Testis (tissue), 3 donors: ENCODE results near the gene POC1B. TPM values are rescaled to one million over a fixed set of nuclear protein-coding genes. Genes with fewer than 3 reads are reported as not detected.

Experiments
- DNase-seq: peaks from one replicate; pipeline ENCODE4 v3.0.0-alpha.2; 2019
- H3K27ac ChIP-seq, 2 donors: fragments of 200-600 bp; sonication (generic); one replicate each; pipeline ENCODE4 v1.5.1; 2019
- H3K27me3 ChIP-seq: fragments of 200-600 bp; sonication (generic); one replicate; pipeline ENCODE4 v1.5.1; 2019
- H3K36me3 ChIP-seq: fragments of 200-600 bp; sonication (generic); one replicate; pipeline ENCODE4 v1.5.1; 2017; ENCODE audit warnings: low read depth; ENCODE audit errors: missing control alignments
- H3K4me1 ChIP-seq: fragments of 200-600 bp; sonication (generic); one replicate; pipeline ENCODE4 v1.5.1; 2019
- H3K4me3 ChIP-seq, 2 donors: fragments of 200-600 bp; sonication (generic); one replicate each; pipeline ENCODE4 v1.5.1; 2017 to 2019
- H3K9me3 ChIP-seq: fragments of 200-600 bp; sonication (generic); one replicate; pipeline ENCODE4 v1.5.1; 2017
- POLR2A ChIP-seq: fragments of 450-650 bp; IDR thresholded peaks from one replicate; pipeline ENCODE4 v1.6.1; 2017; ENCODE audit warnings: antibody characterized with exemption, mild to moderate bottlenecking, moderate library complexity
- WGBS, 2 donors: methylation state at CpG; one replicate each; pipeline ENCODE4 v1.1.5; 2018; 5-methylcytosine and 5-hydroxymethylcytosine counted together
- intact Hi-C: fragments of 100-400 bp; cut with DNase I; formaldehyde crosslinking; loops from one replicate; pipeline ENCODE4 v1.15.1; 2023; ENCODE audit warnings: low total_unique reads
- polyA plus RNA-seq: library from polyadenylated mRNA; stranded (reverse); fragments of 350-450 nt; fragmentation: Illumina TruSeq; extraction: RNeasy Lipid Tissue Mini Kit (QIAGEN cat#74804); gene quantifications from one replicate; pipeline ENCODE4 v1.2.3, GENCODE V29; 2014; ENCODE audit warnings: low read depth, low replicate concordance; ENCODE audit not compliant: insufficient read depth
- total RNA-seq, 2 donors: library from RNA; depleted of rRNA; stranded (reverse); fragments of >200 nt; gene quantifications; one replicate each; pipeline ENCODE4 v1.2.3, GENCODE V29; 2016
- TF ChIP-seq, protein P1 (sequence below), 3 experiments: fragments of 450-650 bp in 2 of 3; fragments of 200-600 bp in 1 of 3; sonication (generic) in 1 of 3; IDR thresholded peaks; one replicate each; pipeline ENCODE4 v1.5.1; 2016 to 2019; ENCODE audit warnings: antibody characterized with exemption in 3 of 3, mild to moderate bottlenecking in 2 of 3, moderate library complexity in 1 of 3

POC1B gene
- total and polyA plus RNA-seq, 3 donors from 2014 or later = 16.8 to 30.2 (median 21.3) TPM

DNA sequence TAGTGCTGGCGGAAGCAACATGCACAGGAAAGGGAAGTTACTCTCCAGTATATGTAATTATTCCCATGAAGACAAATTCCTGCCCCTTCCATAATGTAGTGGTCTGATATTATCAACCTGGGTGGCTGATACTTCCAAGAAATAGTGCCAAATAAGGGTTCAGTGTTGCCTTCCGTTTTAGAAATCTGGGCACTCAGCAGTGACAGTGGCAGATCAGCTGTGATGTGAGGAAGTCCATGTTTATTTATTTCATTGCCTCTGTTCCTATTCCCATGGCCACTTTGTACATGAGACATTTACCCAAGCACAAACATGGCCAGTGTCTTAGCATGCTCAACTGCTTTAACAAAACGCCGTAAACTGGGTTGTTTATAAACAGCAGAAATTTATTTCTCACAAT is 20.3 kb upstream of the POC1B start:
- H3K4me1 ChIP-seq = peaks cover 15% of the 10 kb centered on the region
- H3K27ac ChIP-seq = no peak overlapping the region
- TF ChIP-seq, protein P1, sequence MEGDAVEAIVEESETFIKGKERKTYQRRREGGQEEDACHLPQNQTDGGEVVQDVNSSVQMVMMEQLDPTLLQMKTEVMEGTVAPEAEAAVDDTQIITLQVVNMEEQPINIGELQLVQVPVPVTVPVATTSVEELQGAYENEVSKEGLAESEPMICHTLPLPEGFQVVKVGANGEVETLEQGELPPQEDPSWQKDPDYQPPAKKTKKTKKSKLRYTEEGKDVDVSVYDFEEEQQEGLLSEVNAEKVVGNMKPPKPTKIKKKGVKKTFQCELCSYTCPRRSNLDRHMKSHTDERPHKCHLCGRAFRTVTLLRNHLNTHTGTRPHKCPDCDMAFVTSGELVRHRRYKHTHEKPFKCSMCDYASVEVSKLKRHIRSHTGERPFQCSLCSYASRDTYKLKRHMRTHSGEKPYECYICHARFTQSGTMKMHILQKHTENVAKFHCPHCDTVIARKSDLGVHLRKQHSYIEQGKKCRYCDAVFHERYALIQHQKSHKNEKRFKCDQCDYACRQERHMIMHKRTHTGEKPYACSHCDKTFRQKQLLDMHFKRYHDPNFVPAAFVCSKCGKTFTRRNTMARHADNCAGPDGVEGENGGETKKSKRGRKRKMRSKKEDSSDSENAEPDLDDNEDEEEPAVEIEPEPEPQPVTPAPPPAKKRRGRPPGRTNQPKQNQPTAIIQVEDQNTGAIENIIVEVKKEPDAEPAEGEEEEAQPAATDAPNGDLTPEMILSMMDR (IDR thresholded peaks at IDR 0.05) = no peak
- TF ChIP-seq POLR2A = no peak
- no peaks in the 10 kb centered on the region for H3K27me3 ChIP-seq
- no peaks in the 10 kb centered on the region for H3K9me3 ChIP-seq
- intact Hi-C loops = no loop called here
- no peak overlapping the region for H3K4me3 ChIP-seq
- no peak for DNase-seq
- WGBS, 2 donors = 82 to 91% methylated on average over 4 of the region's 4 CpGs
- H3K36me3 ChIP-seq = no peaks in the 10 kb centered on the region

DNA sequence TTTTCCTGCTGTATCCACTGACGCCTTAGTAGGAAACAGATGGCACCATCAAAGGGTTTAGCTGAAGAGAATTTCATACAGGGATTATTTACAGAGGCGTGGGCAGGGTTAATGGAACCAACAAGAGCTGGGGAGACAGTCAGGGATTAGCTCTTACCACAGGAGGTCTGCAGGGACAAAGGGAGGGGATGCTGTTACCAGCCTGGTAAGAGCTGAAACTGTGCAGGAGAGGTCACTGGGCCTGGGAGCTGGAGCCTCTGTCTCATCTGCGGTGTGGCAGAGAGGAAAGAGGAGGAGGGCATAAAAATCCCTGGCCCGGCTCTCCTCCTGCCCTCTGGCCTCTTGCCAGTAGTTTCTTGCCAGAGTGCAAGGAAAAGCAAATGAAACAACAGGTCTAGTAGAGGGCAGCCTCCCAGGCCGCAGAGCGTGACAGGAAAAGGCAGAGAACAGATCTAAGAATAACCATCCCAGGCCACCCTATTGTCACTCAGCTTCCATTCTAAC is 18.9 kb upstream of the POC1B start:
- WGBS, 2 donors = 49 to 59% methylated on average over 6 of the region's 6 CpGs
- no peak for TF ChIP-seq POLR2A
- TF ChIP-seq, protein P1 (IDR thresholded peaks at IDR 0.05) = no peak
- intact Hi-C loops = no loop called here

DNA sequence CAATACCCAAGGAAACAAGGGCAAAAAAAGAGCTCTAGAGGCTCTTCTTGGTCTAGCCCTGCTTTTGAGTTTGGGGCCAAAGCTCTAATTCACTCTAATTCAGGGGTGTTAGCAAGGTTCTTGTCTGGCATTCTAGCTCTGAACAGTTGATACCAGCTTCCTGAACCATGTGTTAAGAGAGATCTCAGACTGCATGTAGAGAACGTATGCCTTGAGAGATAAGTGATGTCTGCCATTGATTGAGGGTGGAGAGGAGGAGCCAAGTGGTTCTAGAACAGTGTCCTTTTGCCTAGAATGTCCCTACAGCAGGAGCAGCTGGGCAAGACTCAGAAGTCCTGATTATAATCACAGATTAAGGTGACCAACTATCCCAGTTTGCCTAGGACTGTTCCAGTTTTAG is 18.2 kb upstream of the POC1B start:
- 54 to 67% methylated on average over 1 of the region's 1 CpG for WGBS, 2 donors
- H3K27me3 ChIP-seq = no peaks in the 10 kb centered on the region
- peaks cover 15% of the 10 kb centered on the region for H3K4me1 ChIP-seq
- no peak for DNase-seq
- H3K9me3 ChIP-seq = no peaks in the 10 kb centered on the region
- no peaks in the 10 kb centered on the region for H3K36me3 ChIP-seq
- no peak overlapping the region for H3K4me3 ChIP-seq
- no peak overlapping the region for H3K27ac ChIP-seq
- no peak for TF ChIP-seq POLR2A
- TF ChIP-seq, protein P1 (IDR thresholded peaks at IDR 0.05) = no peak
- intact Hi-C loops = no loop called here

More for the DNA sequence above, 18.9 kb upstream of the POC1B start:
- H3K36me3 ChIP-seq = no peaks in the 10 kb centered on the region
- peaks cover 15% of the 10 kb centered on the region for H3K4me1 ChIP-seq
- H3K27ac ChIP-seq = no peak overlapping the region
- H3K9me3 ChIP-seq = no peaks in the 10 kb centered on the region
- H3K4me3 ChIP-seq = no peak overlapping the region
- H3K27me3 ChIP-seq = no peaks in the 10 kb centered on the region
- DNase-seq = peak; percentile 47

DNA sequence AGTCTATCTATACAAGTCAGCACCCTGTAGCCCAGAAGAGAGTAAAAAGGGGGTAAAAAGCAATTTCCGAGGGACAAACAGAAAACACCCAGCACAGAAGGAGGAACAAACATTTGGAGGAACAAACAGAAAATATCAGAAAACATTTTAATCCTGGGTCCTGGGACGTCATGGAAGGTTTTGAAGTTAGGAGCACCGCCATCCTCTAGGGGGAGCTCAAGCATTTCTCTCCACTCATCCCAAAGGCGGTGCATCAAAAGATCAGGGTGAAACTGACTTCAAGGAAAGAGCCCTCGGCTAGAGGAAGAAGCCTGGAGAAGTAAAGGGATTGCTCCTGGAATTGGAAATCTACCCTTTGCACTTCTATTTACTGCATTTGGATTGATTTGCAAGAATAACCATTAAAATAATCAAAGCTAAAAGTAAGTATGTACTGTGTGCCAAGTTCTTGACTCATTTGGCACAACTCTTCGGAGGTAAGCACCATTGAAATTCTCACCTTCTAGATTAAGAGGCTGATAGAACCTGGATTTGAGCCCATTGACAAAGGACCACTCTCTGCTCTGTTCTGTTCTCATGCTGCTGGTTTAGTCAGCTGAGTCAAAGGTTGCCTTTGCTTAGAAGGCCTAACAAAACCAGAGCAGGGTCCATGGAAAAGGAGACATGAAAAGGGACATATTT is 17.2 kb upstream of the POC1B start:
- 17 to 20% methylated on average over 6 of the region's 6 CpGs for WGBS, 2 donors
- intact Hi-C loops = no loop called here
- no peaks in the 10 kb centered on the region for H3K9me3 ChIP-seq
- H3K4me3 ChIP-seq = no peak overlapping the region
- H3K27ac ChIP-seq = no peak overlapping the region
- no peaks in the 10 kb centered on the region for H3K36me3 ChIP-seq
- peaks cover 15% of the 10 kb centered on the region for H3K4me1 ChIP-seq
- peak; percentile 83 for DNase-seq
- H3K27me3 ChIP-seq = no peaks in the 10 kb centered on the region
- no peak for TF ChIP-seq POLR2A
- TF ChIP-seq, protein P1 (IDR thresholded peaks at IDR 0.05) = peak; percentile 55 to 88 (median 78)

DNA sequence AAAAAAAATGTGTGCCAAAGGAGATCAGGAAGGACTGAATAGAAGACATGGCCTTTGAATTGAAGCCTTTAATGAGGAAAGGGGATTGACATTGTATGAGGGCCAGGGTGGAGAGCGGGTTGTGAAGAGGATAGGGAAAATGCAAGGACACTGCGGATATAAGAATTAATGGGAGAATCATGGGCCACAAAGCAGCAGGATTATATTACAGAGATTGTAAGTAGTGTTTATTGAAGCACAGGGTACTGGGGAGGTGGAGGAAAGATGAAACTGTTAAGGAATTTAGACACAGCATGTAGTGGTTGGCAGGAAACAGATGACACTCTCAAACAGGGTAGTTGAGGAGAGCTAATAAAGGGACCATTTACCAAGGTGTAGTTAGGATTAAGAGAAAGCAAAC is 16.4 kb upstream of the POC1B start:
- no peaks in the 10 kb centered on the region for H3K9me3 ChIP-seq
- H3K4me3 ChIP-seq = no peak overlapping the region
- H3K27ac ChIP-seq = no peak overlapping the region
- H3K27me3 ChIP-seq = no peaks in the 10 kb centered on the region
- intact Hi-C loops = no loop called here
- WGBS, 2 donors = 94 to 95% methylated on average over 2 of the region's 2 CpGs
- H3K36me3 ChIP-seq = no peaks in the 10 kb centered on the region
- TF ChIP-seq POLR2A = no peak
- TF ChIP-seq, protein P1 (IDR thresholded peaks at IDR 0.05) = no peak
- H3K4me1 ChIP-seq = peaks cover 15% of the 10 kb centered on the region
- no peak for DNase-seq
